NCI-H146 treated with DMSO at 0.1 percent for 48 hours (cell line): ENCODE measurements around the gene STK39.
"Not testable (repeated sequence)": the region's sequence is repeated elsewhere in the genome, so short reads cannot be mapped to it uniquely, and the experiment has no call there.

Experiments used
- DNase-seq: peaks from one replicate; lab custom pipeline; 2025; ENCODE audit not compliant: unreplicated experiment; lab: John Stamatoyannopoulos, UW

The STK39 gene

GRCh38 chr2:168140892-168141291, 106.5 kb downstream of the STK39 start:
- no peak for DNase-seq

- DNase-seq, result no peak
These were observed 107.5 kb downstream of the STK39 start for GRCh38 chr2:168139852-168140251.

- no peak for DNase-seq
These were observed 108.5 kb downstream of the STK39 start for GRCh38 chr2:168138901-168139300.

GRCh38 chr2:168138374-168138773, 109.0 kb downstream of the STK39 start:
- DNase-seq, result no peak

- DNase-seq, result no peak
These were observed 109.8 kb downstream of the STK39 start for GRCh38 chr2:168137510-168138180.

GRCh38 chr2:168136392-168136977, 110.9 kb downstream of the STK39 start:
- peak; percentile 20 for DNase-seq

- DNase-seq, result no peak
These were observed 111.8 kb downstream of the STK39 start for GRCh38 chr2:168135630-168136029.

- DNase-seq, result no peak
These were observed 112.3 kb downstream of the STK39 start for GRCh38 chr2:168135121-168135520.

- DNase-seq, result no peak
These were observed 112.9 kb downstream of the STK39 start for GRCh38 chr2:168134485-168134884.

- DNase-seq, result no peak
These were observed 115.0 kb downstream of the STK39 start for GRCh38 chr2:168132389-168132788.

GRCh38 chr2:168130346-168130745, 117.0 kb downstream of the STK39 start:
- DNase-seq, result no peak

GRCh38 chr2:168127371-168127770, 120.0 kb downstream of the STK39 start:
- DNase-seq, result no peak

GRCh38 chr2:168122210-168122609, 125.2 kb downstream of the STK39 start:
- not testable (repeated sequence) for DNase-seq

GRCh38 chr2:168120730-168121129, 126.7 kb downstream of the STK39 start:
- DNase-seq, result no peak

GRCh38 chr2:168120310-168120709, 127.1 kb downstream of the STK39 start:
- DNase-seq, result no peak

GRCh38 chr2:168119515-168120141, 127.8 kb downstream of the STK39 start:
- DNase-seq, result no peak

GRCh38 chr2:168118733-168119514, 128.5 kb downstream of the STK39 start:
- DNase-seq, result no peak

GRCh38 chr2:168116448-168116847, 130.9 kb downstream of the STK39 start:
- DNase-seq, result no peak

GRCh38 chr2:168114619-168115018, 132.8 kb downstream of the STK39 start:
- no peak for DNase-seq

- no peak for DNase-seq
These were observed 133.4 kb downstream of the STK39 start for GRCh38 chr2:168114040-168114439.

- no peak for DNase-seq
These were observed 140.1 kb downstream of the STK39 start for GRCh38 chr2:168107322-168107721.
